HCT116 (cell line): ENCODE results near the gene CCDC174. TPM values are rescaled to one million over a fixed set of nuclear protein-coding genes. Genes with fewer than 3 reads are reported as not detected.
"Not testable (repeated sequence)": the region's sequence is repeated elsewhere in the genome, so short reads cannot be mapped to it uniquely, and the experiment has no call there.

Experiments
- ATAC-seq: fragments of 200-7000 bp; cut with Tn5 transposase; 2 replicates; pipeline ENCODE4 v1.9.1; 2020; ENCODE audit warnings: mild to moderate bottlenecking, moderate library complexity
- BruUV-seq: library from RNA; stranded (reverse); fragments of 400-500 nt; replicated peaks from 2 replicates; lab custom pipeline; 2021; lab: Mats Ljungman, UMichigan
- CTCF ChIA-PET: fragments of 300-600 bp; sonication (Branson Sonifier 250); formaldehyde crosslinking; loops from one replicate; lab custom pipeline; 2021; ENCODE audit warnings: antibody characterized with exemption; lab: Charles Lee
- POLR2A ChIA-PET: fragments of 300-600, 350-600 bp; sonication (Branson Sonifier 250); formaldehyde crosslinking; loops from one replicate; lab custom pipeline; 2021; ENCODE audit warnings: antibody characterized with exemption; lab: Charles Lee
- RAD21 ChIA-PET, 2 experiments: fragments of 300-600 bp; sonication (Branson Sonifier 250); formaldehyde crosslinking; loops; one replicate each; lab custom pipeline; 2023; ENCODE audit warnings: low total read pairs in 2 of 2; ENCODE audit not compliant: uncharacterized antibody in 2 of 2, unreplicated experiment in 2 of 2, low non-redundant PET in 1 of 2; lab: Charles Lee
- DNase-seq: peaks from one replicate; pipeline ENCODE4 v3.0.0-alpha.2; 2010; ENCODE audit warnings: low read depth, low spot score
- H2AFZ ChIP-seq: fragments of 200-600 bp; shearing (Covaris generic), sonication (generic); 2 replicates; pipeline ENCODE4 v1.6.1; 2017; ENCODE audit warnings: low read depth, mixed run types, mixed read lengths, antibody characterized with exemption, low read length; ENCODE audit not compliant: poor library complexity, severe bottlenecking
- H3K27ac ChIP-seq: 2 replicates; pipeline ENCODE4 v1.5.1; 2012; ENCODE audit warnings: low read depth, low read length
- H3K27me3 ChIP-seq: fragments of 200-600 bp; sonication (generic); 2 replicates; pipeline ENCODE4 v1.6.1; 2016; ENCODE audit warnings: mixed run types, low read length, mixed read lengths; ENCODE audit not compliant: insufficient read depth
- H3K36me3 ChIP-seq, 2 experiments: fragments of 200-500 bp in 1 of 2; fragments of 200-600 bp in 1 of 2; sonication (Bioruptor generic) in 1 of 2; sonication (generic) in 1 of 2; 2 replicates each; pipeline versions ENCODE4 v1.5.1 to v1.6.1; 2014 to 2016; ENCODE audit warnings: low read length in 2 of 2, inconsistent platforms in 1 of 2, mixed read lengths in 1 of 2, mixed run types in 1 of 2; ENCODE audit not compliant: insufficient read depth in 2 of 2, control insufficient read depth in 1 of 2
- H3K4me1 ChIP-seq, 2 experiments: fragments of 200-600 bp in 1 of 2; sonication (generic) in 1 of 2; 2 replicates each; pipeline versions ENCODE4 v1.5.1 to v1.6.1; 2012 to 2017; ENCODE audit warnings: low read length in 2 of 2, inconsistent platforms in 1 of 2, mild to moderate bottlenecking in 1 of 2, mixed read lengths in 1 of 2, mixed run types in 1 of 2, moderate library complexity in 1 of 2; ENCODE audit not compliant: insufficient read depth in 2 of 2, control insufficient read depth in 1 of 2
- H3K4me2 ChIP-seq: fragments of 200-600 bp; sonication (generic); 2 replicates; pipeline ENCODE4 v1.6.1; 2017; ENCODE audit warnings: mixed run types, low read length, mixed read lengths
- H3K4me3 ChIP-seq, 2 experiments: fragments of 200-600 bp in 1 of 2; sonication (generic) in 1 of 2; replicated peaks in 1 of 2; 2 replicates each; pipeline ENCODE4 v1.5.1; 2011 to 2016; ENCODE audit warnings: low read length in 2 of 2, control low read depth in 1 of 2, low read depth in 1 of 2, mild to moderate bottlenecking in 1 of 2, mixed read lengths in 1 of 2, mixed run types in 1 of 2
- H3K79me2 ChIP-seq: fragments of 200-600 bp; sonication (generic); 2 replicates; pipeline ENCODE4 v1.6.1; 2017; ENCODE audit warnings: mild to moderate bottlenecking, mixed run types, low read length, moderate library complexity, mixed read lengths; ENCODE audit not compliant: insufficient read depth
- H3K9ac ChIP-seq: fragments of 200-600 bp; sonication (generic); 2 replicates; pipeline ENCODE4 v1.6.1; 2016; ENCODE audit warnings: low read length, mixed read lengths
- H3K9me2 ChIP-seq: fragments of 200-600 bp; sonication (generic), shearing (Covaris generic); 2 replicates; pipeline ENCODE4 v1.6.1; 2017; ENCODE audit warnings: mixed run types, mild to moderate bottlenecking, moderate library complexity; ENCODE audit not compliant: insufficient read depth
- H3K9me3 ChIP-seq, 2 experiments: fragments of 200-500 bp in 1 of 2; fragments of 200-600 bp in 1 of 2; sonication (Bioruptor generic) in 1 of 2; sonication (generic) in 1 of 2; 2 replicates each; pipeline ENCODE4 v1.6.1; 2014 to 2017; ENCODE audit warnings: low read length in 2 of 2, mixed read lengths in 2 of 2, inconsistent platforms in 1 of 2, low read depth in 1 of 2, mild to moderate bottlenecking in 1 of 2, mixed run types in 1 of 2, moderate library complexity in 1 of 2; ENCODE audit not compliant: control insufficient read depth in 1 of 2, insufficient read depth in 1 of 2
- H4K20me1 ChIP-seq: fragments of 200-600 bp; sonication (generic), shearing (Covaris generic); 2 replicates; pipeline ENCODE4 v1.6.1; 2017; ENCODE audit warnings: mixed run types, mild to moderate bottlenecking, moderate library complexity; ENCODE audit not compliant: insufficient read depth
- ATF3 ChIP-seq: IDR thresholded peaks from 2 replicates; pipeline ENCODE4 v1.6.1; 2012
- EGR1 ChIP-seq: IDR thresholded peaks from 2 replicates; pipeline ENCODE4 v1.6.1; 2012; ENCODE audit warnings: low read depth
- ELF1 ChIP-seq: IDR thresholded peaks from 2 replicates; pipeline ENCODE4 v1.6.1; 2012; ENCODE audit warnings: low read depth, borderline replicate concordance
- EZH2phosphoT487 ChIP-seq: fragments of 200-600 bp; IDR thresholded peaks from 2 replicates; pipeline ENCODE4 v1.6.1; 2018; ENCODE audit warnings: antibody characterized with exemption, borderline replicate concordance
- FOSL1 ChIP-seq: IDR thresholded peaks from 2 replicates; pipeline ENCODE4 v1.6.1; 2012; ENCODE audit warnings: low read depth
- JUND ChIP-seq: IDR thresholded peaks from 2 replicates; pipeline ENCODE4 v1.6.1; 2012
- MAX ChIP-seq: IDR thresholded peaks from 2 replicates; pipeline ENCODE4 v1.6.1; 2012
- POLR2A ChIP-seq: IDR thresholded peaks from 2 replicates; pipeline ENCODE4 v1.7.0; 2011; ENCODE audit warnings: borderline replicate concordance; ENCODE audit not compliant: insufficient read depth, insufficient read length; ENCODE audit errors: extremely low read depth
- SP1 ChIP-seq: IDR thresholded peaks from 2 replicates; pipeline ENCODE4 v1.6.1; 2012; ENCODE audit warnings: low read depth
- TCF7L2 ChIP-seq: IDR thresholded peaks from 2 replicates; pipeline ENCODE4 v1.7.0; 2011; ENCODE audit warnings: borderline replicate concordance, inconsistent platforms; ENCODE audit not compliant: insufficient read depth, insufficient read length; ENCODE audit errors: extremely low read depth
- YY1 ChIP-seq: IDR thresholded peaks from 2 replicates; pipeline ENCODE4 v1.6.1; 2011; ENCODE audit warnings: low read length, low read depth, moderate library complexity, mild to moderate bottlenecking; ENCODE audit not compliant: insufficient replicate concordance; ENCODE audit errors: extremely low read depth
- intact Hi-C: fragments of 100-400 bp; cut with micrococcal nuclease; formaldehyde crosslinking; loops from 2 replicates; pipeline ENCODE4 v1.10.0; 2022
- total RNA-seq: library from RNA; stranded (reverse); gene quantifications from one replicate; pipeline ENCODE4 v1.2.1, GENCODE V29; 2021; ENCODE audit not compliant: unreplicated experiment

CCDC174 gene
- total RNA-seq, 1 experiment from 2014 or later: 15.6 TPM

- H3K4me1 ChIP-seq: peaks cover 3 to 16% of the 10 kb centered on the region in 2 experiments; a peak in 3 of 4 replicates
- ATAC-seq (no peak), DNase-seq (no peak)
- peaks cover 3 to 6% of the 10 kb centered on the region in 2 experiments; a peak in 3 of 4 replicates for H3K36me3 ChIP-seq
- peak overlapping the region; percentile 87 for H3K4me2 ChIP-seq
- H4K20me1 ChIP-seq: no peaks in the 10 kb centered on the region
- peak overlapping the region; percentile 88; the same call in 1 of the 2 replicates for H3K9ac ChIP-seq
- H3K9me2 ChIP-seq: no peaks in the 10 kb centered on the region
- ChIA-PET POLR2A (no interaction called here), CTCF (interaction anchor here (3.2 kb wide), 1 partner anchor 131 kb away, joined by 14 read pairs; no protein-coding TSS in a partner anchor), RAD21 (no interaction called here)
- no peak overlapping the region for H2AFZ ChIP-seq
- intact Hi-C loops: loop anchor here (2.0 kb wide), 1 partner anchor 141 kb away; no protein-coding TSS in a partner anchor
- no peaks in the 10 kb centered on the region for H3K9me3 ChIP-seq
- no TSS peak for BruUV-seq
- no peak for TF ChIP-seq MAX
- TF ChIP-seq POLR2A: no peak
- no peak for TF ChIP-seq ELF1
- no peak for TF ChIP-seq JUND
- TF ChIP-seq EZH2phosphoT487: no peak
- no peak for TF ChIP-seq TCF7L2
- no peak for TF ChIP-seq ATF3
- no peak for TF ChIP-seq EGR1
- no peak for TF ChIP-seq FOSL1
- TF ChIP-seq YY1: no peak
- TF ChIP-seq SP1: no peak
- H3K4me3 ChIP-seq: peak overlapping the region; percentile 70 to 98
- no peaks in the 10 kb centered on the region for H3K27me3 ChIP-seq
- H3K27ac ChIP-seq: peak overlapping the region; percentile 60; the same call in 1 of the 2 replicates
- peaks cover 28% of the 10 kb centered on the region for H3K79me2 ChIP-seq
These were observed 1.4 kb upstream of the CCDC174 start for GRCh38 chr3:14650193-14650592.

GRCh38 chr3:14652360-14652907 lies 872 bp downstream of the CCDC174 start:
- H3K9me2 ChIP-seq, ATAC-seq, BruUV-seq, DNase-seq, POLR2A ChIA-PET, H4K20me1 ChIP-seq, H3K9me3 ChIP-seq, RAD21 ChIA-PET, H3K27me3 ChIP-seq, H2AFZ ChIP-seq, intact Hi-C loops: not testable (repeated sequence)
- Histone ChIP-seq H3K79me2 (peaks cover 36% of the 10 kb centered on the region), H3K4me1 (peaks cover 3 to 16% of the 10 kb centered on the region in 2 experiments; a peak in 3 of 4 replicates), H3K36me3 (peaks cover 10 to 20% of the 10 kb centered on the region in 2 experiments), H3K9ac (peak overlapping the region; percentile 88), H3K27ac (peak overlapping the region; percentile 60), H3K4me2 (peak overlapping the region; percentile 87), H3K4me3 (peak overlapping the region; percentile 70 to 98)
- CTCF ChIA-PET: interaction anchor here (0.6 to 3.2 kb wide), 5 partner anchors 25 to 756 kb away, joined by 3 to 14 read pairs (median 3); no protein-coding TSS in a partner anchor
